DOHH2 (cell line): ENCODE data around the gene TOM1.

Experiments
- H3F3A ChIP-seq: fragments of 200-600 bp; sonication (generic), shearing (Covaris generic); 2 replicates; pipeline ENCODE4 v1.6.0; 2016; ENCODE audit warnings: antibody characterized with exemption, mild to moderate bottlenecking; ENCODE audit not compliant: control insufficient read depth, insufficient read depth
- H3K27ac ChIP-seq: fragments of 200-600 bp; sonication (generic); 2 replicates; pipeline ENCODE4 v1.5.1; 2014; ENCODE audit warnings: low read depth, mild to moderate bottlenecking, low read length, moderate library complexity
- H3K27me3 ChIP-seq: fragments of 200-600 bp; sonication (generic); 2 replicates; pipeline ENCODE4 v1.6.1; 2014; ENCODE audit warnings: mild to moderate bottlenecking, low read length, mixed read lengths; ENCODE audit not compliant: control insufficient read depth
- H3K36me3 ChIP-seq: fragments of 200-600 bp; sonication (generic); 2 replicates; pipeline ENCODE4 v1.6.1; 2014; ENCODE audit warnings: mild to moderate bottlenecking, low read length, moderate library complexity, mixed read lengths; ENCODE audit not compliant: control insufficient read depth
- H3K4me1 ChIP-seq: fragments of 200-600 bp; sonication (generic); 2 replicates; pipeline ENCODE4 v1.6.1; 2014; ENCODE audit warnings: mild to moderate bottlenecking, low read length, mixed read lengths; ENCODE audit not compliant: control insufficient read depth
- H3K4me2 ChIP-seq: fragments of 200-600 bp; sonication (generic); 2 replicates; pipeline ENCODE4 v1.6.0; 2014; ENCODE audit warnings: mild to moderate bottlenecking, low read length, moderate library complexity
- H3K4me3 ChIP-seq: fragments of 200-600 bp; sonication (generic); 2 replicates; pipeline ENCODE4 v1.5.1; 2014; ENCODE audit warnings: mild to moderate bottlenecking, low read length, mixed read lengths
- H3K79me2 ChIP-seq: fragments of 200-600 bp; sonication (generic); 2 replicates; pipeline ENCODE4 v1.6.1; 2014; ENCODE audit warnings: mild to moderate bottlenecking, low read length, mixed read lengths; ENCODE audit not compliant: control insufficient read depth
- H3K9me2 ChIP-seq: fragments of 200-600 bp; sonication (generic); replicated peaks from 2 replicates; pipeline ENCODE4 v1.6.1; 2014; ENCODE audit warnings: mild to moderate bottlenecking, low read length, mixed read lengths; ENCODE audit not compliant: control insufficient read depth
- H3K9me3 ChIP-seq: fragments of 200-600 bp; sonication (generic); 2 replicates; pipeline ENCODE4 v1.6.1; 2014; ENCODE audit warnings: antibody characterized with exemption, low read length, mixed read lengths; ENCODE audit not compliant: control insufficient read depth, insufficient read depth
- H4K20me1 ChIP-seq: fragments of 200-600 bp; sonication (generic); 2 replicates; pipeline ENCODE4 v1.6.0; 2014; ENCODE audit warnings: low read depth, mild to moderate bottlenecking, antibody characterized with exemption, low read length, moderate library complexity; ENCODE audit not compliant: control insufficient read depth, insufficient read depth
- CTCF ChIP-seq: fragments of 200-600 bp; sonication (generic); IDR thresholded peaks from one replicate; pipeline ENCODE4 v1.5.1; 2014; ENCODE audit warnings: antibody characterized with exemption, mild to moderate bottlenecking, low read depth, low read length; ENCODE audit not compliant: poor library complexity, severe bottlenecking
- EZH2phosphoT487 ChIP-seq: fragments of 200-600 bp; sonication (generic); IDR thresholded peaks from 2 replicates; pipeline ENCODE4 v1.6.1; 2017; ENCODE audit warnings: borderline replicate concordance, mild to moderate bottlenecking, antibody characterized with exemption, low read length, moderate library complexity, mixed read lengths

The TOM1 gene

GRCh38 chr22:35348026-35348590 lies 48.4 kb downstream of the TOM1 start:
- Histone ChIP-seq H4K20me1 (no peaks in the 10 kb centered on the region), H3K4me1 (peaks cover 39% of the 10 kb centered on the region), H3K4me2 (no peak overlapping the region), H3K36me3 (peaks cover 4% of the 10 kb centered on the region; the same call in 1 of the 2 replicates), H3K27ac (no peak overlapping the region), H3K27me3 (no peaks in the 10 kb centered on the region), H3K79me2 (no peaks in the 10 kb centered on the region), H3F3A (peaks cover 5% of the 10 kb centered on the region; the same call in 1 of the 2 replicates), H3K9me2 (no peaks in the 10 kb centered on the region), H3K4me3 (no peak overlapping the region), H3K9me3 (peaks cover 8% of the 10 kb centered on the region; the same call in 1 of the 2 replicates)
- TF ChIP-seq CTCF (no peak), EZH2phosphoT487 (no peak)

- TF ChIP-seq EZH2phosphoT487 (no peak), CTCF (no peak)
- H3K4me2 ChIP-seq = no peak overlapping the region
- peaks cover 45% of the 10 kb centered on the region for H3K4me1 ChIP-seq
- no peaks in the 10 kb centered on the region for H3K36me3 ChIP-seq
- no peak overlapping the region for H3K4me3 ChIP-seq
- peaks cover 5% of the 10 kb centered on the region; the same call in 1 of the 2 replicates for H3F3A ChIP-seq
- H3K79me2 ChIP-seq = no peaks in the 10 kb centered on the region
- peaks cover 2% of the 10 kb centered on the region; the same call in 1 of the 2 replicates for H3K9me3 ChIP-seq
- no peaks in the 10 kb centered on the region for H4K20me1 ChIP-seq
- H3K27me3 ChIP-seq = no peaks in the 10 kb centered on the region
- no peak overlapping the region for H3K27ac ChIP-seq
- H3K9me2 ChIP-seq = no peaks in the 10 kb centered on the region
Measured at GRCh38 chr22:35348703-35349102, 49.0 kb downstream of the TOM1 start.

- Histone ChIP-seq H3K9me2 (no peaks in the 10 kb centered on the region), H3K27me3 (no peaks in the 10 kb centered on the region), H3K4me1 (peaks cover 51% of the 10 kb centered on the region), H3K36me3 (no peaks in the 10 kb centered on the region), H3K9me3 (no peaks in the 10 kb centered on the region), H3K4me3 (no peak overlapping the region), H3F3A (peaks cover 5% of the 10 kb centered on the region; the same call in 1 of the 2 replicates), H3K27ac (no peak overlapping the region), H3K79me2 (no peaks in the 10 kb centered on the region), H3K4me2 (peak overlapping the region; percentile 89), H4K20me1 (no peaks in the 10 kb centered on the region)
- TF ChIP-seq CTCF (no peak), EZH2phosphoT487 (no peak)
Measured at GRCh38 chr22:35349368-35349703, 49.6 kb downstream of the TOM1 start.
